Chondrocyte (in vitro differentiated cells): ENCODE measurements around the gene PMPCA. TPM values are rescaled to one million over a fixed set of nuclear protein-coding genes. Genes with fewer than 3 reads are reported as not detected.

Experiments
- DNase-seq: peaks from one replicate; pipeline ENCODE4 v3.0.0; 2021; ENCODE audit warnings: mixed read lengths, low spot score
- H3K27ac Mint-ChIP-seq: one replicate; pipeline ENCODE4 v1.8.0; 2021; ENCODE audit warnings: mild to moderate bottlenecking, moderate library complexity, mixed read lengths; ENCODE audit not compliant: unreplicated experiment
- H3K27me3 Mint-ChIP-seq: 2 replicates; pipeline ENCODE4 v1.8.0; 2021; ENCODE audit warnings: low read depth, mixed read lengths
- H3K36me3 Mint-ChIP-seq: 2 replicates; pipeline ENCODE4 v1.8.0; 2021; ENCODE audit warnings: low read depth, mixed read lengths
- H3K4me1 Mint-ChIP-seq: 2 replicates; pipeline ENCODE4 v1.8.0; 2021; ENCODE audit warnings: low read depth, mild to moderate bottlenecking, mixed read lengths
- H3K4me3 Mint-ChIP-seq: one replicate; pipeline ENCODE4 v1.8.0; 2021; ENCODE audit warnings: mild to moderate bottlenecking, moderate library complexity, mixed read lengths; ENCODE audit not compliant: unreplicated experiment
- H3K9me3 Mint-ChIP-seq: 2 replicates; pipeline ENCODE4 v1.8.0; 2021; ENCODE audit warnings: low read depth, mixed read lengths
- CTCF ChIP-seq: fragments of 200-600 bp; sonication (generic); IDR thresholded peaks from 2 replicates; pipeline ENCODE4 v1.5.0; 2021; ENCODE audit warnings: antibody characterized with exemption, mild to moderate bottlenecking, moderate library complexity
- total RNA-seq: library from RNA; stranded (reverse); gene quantifications from 3 replicates; pipeline ENCODE4 v1.2.1, GENCODE V29; 2021

PMPCA gene
- total RNA-seq, 1 donor from 2014 or later: 42.5 TPM

DNA sequence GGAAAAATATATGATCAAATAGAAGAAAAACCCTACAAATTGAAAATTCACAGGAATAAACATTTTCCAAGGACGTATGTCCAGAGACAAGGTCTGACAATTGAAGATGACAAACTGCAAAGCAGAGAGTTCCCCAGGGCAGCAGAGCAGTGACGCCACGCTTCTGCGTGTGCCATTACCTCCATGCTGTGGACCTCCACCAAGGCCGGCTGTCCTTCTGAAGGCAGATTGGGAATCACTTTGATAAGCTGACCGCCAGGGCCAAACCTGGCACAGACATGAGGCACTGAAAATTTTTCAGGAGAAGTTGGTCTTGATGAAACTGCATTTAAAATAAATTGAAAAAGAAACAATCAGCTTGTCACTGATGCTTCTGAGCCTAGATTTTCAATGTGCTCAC, 53.8 kb downstream of the PMPCA start:
- Mint-ChIP-seq H3K27me3 (no peaks in the 10 kb centered on the region), H3K4me3 (no peak overlapping the region)
- no peak for TF ChIP-seq CTCF

DNA sequence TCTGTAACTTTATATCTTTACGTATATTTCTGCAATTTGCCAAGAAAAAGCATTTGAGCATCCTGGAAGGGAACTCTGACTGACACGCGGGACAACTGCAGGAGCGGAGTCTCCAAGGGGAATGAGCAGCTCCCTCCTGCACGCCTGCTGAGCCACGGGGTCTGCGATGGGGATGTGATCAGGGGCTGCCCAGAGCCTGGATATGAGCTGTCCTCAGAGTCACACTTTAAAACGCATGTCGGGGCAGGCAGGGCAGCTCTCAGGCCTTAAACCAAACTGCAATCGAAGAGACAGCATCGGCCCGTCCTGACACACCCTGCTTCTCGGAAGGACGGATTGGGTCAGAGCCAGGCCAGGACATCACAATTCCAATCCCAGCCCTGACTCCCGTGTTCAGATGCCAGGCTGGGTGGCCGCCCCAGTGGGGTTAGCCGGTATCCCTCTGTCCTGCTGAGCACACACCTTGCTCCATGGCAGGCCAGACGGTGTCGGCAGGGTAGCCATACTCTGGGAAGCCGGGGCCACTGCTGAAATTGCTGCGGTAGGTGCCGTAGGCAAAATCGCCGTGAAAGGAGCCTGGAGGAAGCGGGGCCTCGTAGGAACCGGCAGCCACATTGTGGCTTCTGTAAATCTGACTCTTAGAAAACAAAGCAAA, 55.2 kb downstream of the PMPCA start:
- no peak for TF ChIP-seq CTCF
- H3K27ac Mint-ChIP-seq: no peak overlapping the region
- H3K9me3 Mint-ChIP-seq: no peaks in the 10 kb centered on the region
- no peaks in the 10 kb centered on the region for H3K4me1 Mint-ChIP-seq
- no peaks in the 10 kb centered on the region for H3K27me3 Mint-ChIP-seq
- no peak for DNase-seq
- H3K36me3 Mint-ChIP-seq: peaks cover 36% of the 10 kb centered on the region
- H3K4me3 Mint-ChIP-seq: no peak overlapping the region

More for the DNA sequence above, 53.8 kb downstream of the PMPCA start:
- no peak overlapping the region for H3K27ac Mint-ChIP-seq
- no peak for DNase-seq
- H3K4me1 Mint-ChIP-seq: no peaks in the 10 kb centered on the region
- peaks cover 37% of the 10 kb centered on the region for H3K36me3 Mint-ChIP-seq
- no peaks in the 10 kb centered on the region for H3K9me3 Mint-ChIP-seq

GRCh38 chr9:136466155-136466541, 55.7 kb downstream of the PMPCA start:
- DNase-seq: no peak
- Mint-ChIP-seq H3K4me1 (no peaks in the 10 kb centered on the region), H3K27me3 (no peaks in the 10 kb centered on the region), H3K9me3 (no peaks in the 10 kb centered on the region), H3K27ac (no peak overlapping the region), H3K36me3 (peaks cover 37% of the 10 kb centered on the region), H3K4me3 (no peak overlapping the region)
- no peak for TF ChIP-seq CTCF

DNA sequence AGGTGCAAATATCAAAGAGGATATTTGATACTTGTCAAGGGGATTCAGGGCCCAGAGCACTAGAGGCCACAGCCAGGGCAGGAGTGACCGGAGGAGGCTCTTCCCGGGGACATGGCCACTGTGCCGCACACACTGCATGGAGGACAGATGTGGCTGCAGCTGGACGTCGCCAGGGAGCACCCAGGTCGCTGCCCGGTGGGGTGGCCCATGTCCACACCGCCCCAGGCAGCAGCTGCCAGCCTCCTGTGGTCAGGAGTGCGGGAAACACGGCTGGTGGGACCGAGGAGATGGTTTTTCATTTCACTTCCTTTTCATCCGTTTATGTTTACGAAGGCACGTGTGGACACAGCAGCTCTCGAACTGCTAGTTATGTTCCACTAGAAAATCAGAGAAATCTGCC, 57.3 kb downstream of the PMPCA start:
- Mint-ChIP-seq H3K4me3 (no peak overlapping the region), H3K27me3 (no peaks in the 10 kb centered on the region), H3K27ac (no peak overlapping the region), H3K36me3 (peaks cover 31% of the 10 kb centered on the region), H3K9me3 (no peaks in the 10 kb centered on the region), H3K4me1 (no peaks in the 10 kb centered on the region)
- no peak for DNase-seq
- TF ChIP-seq CTCF: no peak

DNA sequence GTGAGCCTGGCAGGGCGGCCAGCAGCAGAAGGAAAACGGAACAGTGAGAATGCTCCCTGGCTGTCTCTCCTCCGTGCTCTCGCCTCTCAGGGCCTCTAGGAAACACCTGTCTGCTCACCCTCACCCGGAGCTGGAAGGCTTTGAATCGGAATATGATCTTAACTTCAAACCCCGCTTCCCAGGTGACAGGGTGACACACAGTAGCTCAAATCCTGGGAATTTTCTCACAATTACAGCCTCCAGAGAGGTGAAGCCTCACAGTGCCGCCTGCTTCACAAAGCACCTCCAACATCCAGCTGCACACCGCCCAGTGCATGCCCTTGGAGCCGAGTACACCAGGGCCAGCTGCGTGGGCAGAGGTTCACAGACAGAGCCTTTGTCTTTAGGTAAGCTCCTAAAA, 59.9 kb downstream of the PMPCA start:
- H3K4me3 Mint-ChIP-seq: no peak overlapping the region

More for the DNA sequence above, 59.9 kb downstream of the PMPCA start:
- TF ChIP-seq CTCF: no peak
- no peaks in the 10 kb centered on the region for H3K9me3 Mint-ChIP-seq
- DNase-seq: no peak
- no peaks in the 10 kb centered on the region for H3K4me1 Mint-ChIP-seq
- H3K27ac Mint-ChIP-seq: no peak overlapping the region
- no peaks in the 10 kb centered on the region for H3K27me3 Mint-ChIP-seq
- H3K36me3 Mint-ChIP-seq: peaks cover 27% of the 10 kb centered on the region
